Right lobe of liver (tissue), 6 donors: ENCODE data around the gene COL16A1. TPM values are rescaled to one million over a fixed set of nuclear protein-coding genes. Genes with fewer than 3 reads are reported as not detected.

Experiments
- ATAC-seq, 4 donors: fragments of 200-7000 bp; cut with Tn5 transposase; one replicate each; pipeline ENCODE4 v1.9.1; 2020; ENCODE audit warnings: mild to moderate bottlenecking in 4 of 4, moderate library complexity in 4 of 4
- DNase-seq, 3 donors: peaks; one replicate each; pipeline ENCODE4 v3.0.0-alpha.2; 2020
- H3K27ac ChIP-seq, 3 donors: fragments of 200-600 bp; one replicate each; pipeline ENCODE4 v1.8.0; 2022
- H3K27me3 ChIP-seq, 2 donors: fragments of 200-600 bp; one replicate each; pipeline ENCODE4 v1.8.0; 2022
- H3K36me3 ChIP-seq, 4 donors: fragments of 200-600 bp; sonication (generic) in 1 of 4; one replicate each; pipeline versions ENCODE4 v1.5.1 to v1.8.0; 2017 to 2022; ENCODE audit warnings: control low read depth in 1 of 4
- H3K4me1 ChIP-seq, 4 donors: fragments of 200-600 bp; sonication (generic) in 1 of 4; one replicate each; pipeline versions ENCODE4 v1.5.1 to v1.8.0; 2017 to 2022; ENCODE audit warnings: control low read depth in 1 of 4
- H3K4me3 ChIP-seq, 3 donors: fragments of 200-600 bp; one replicate each; pipeline ENCODE4 v1.8.0; 2022
- H3K9me3 ChIP-seq, 4 donors: fragments of 200-600 bp; sonication (generic) in 1 of 4; one replicate each; pipeline versions ENCODE4 v1.5.1 to v1.8.0; 2017 to 2022; ENCODE audit warnings: control low read depth in 1 of 4
- CTCF ChIP-seq, 4 donors: fragments of 200-600 bp in 3 of 4; fragments of 450-650 bp in 1 of 4; IDR thresholded peaks; one replicate each; pipeline versions ENCODE4 v1.5.1 to v1.8.0; 2016 to 2022; ENCODE audit warnings: antibody characterized with exemption in 4 of 4, mild to moderate bottlenecking in 2 of 4
- POLR2A ChIP-seq: fragments of 450-650 bp; IDR thresholded peaks from one replicate; pipeline ENCODE4 v1.6.1; 2017; ENCODE audit warnings: antibody characterized with exemption, mild to moderate bottlenecking
- WGBS: methylation state at CpG from one replicate; pipeline ENCODE4 v1.1.6; 2018; ENCODE audit warnings: low coverage, low lambda C conversion rate; ENCODE audit not compliant: insufficient coverage; ENCODE audit errors: missing lambda C conversion rate; 5-methylcytosine and 5-hydroxymethylcytosine counted together
- intact Hi-C, 2 donors: fragments of 100-400 bp; cut with DNase I; formaldehyde crosslinking; loops; one replicate each; pipeline versions ENCODE4 v1.11.2 to v1.14.1; 2022
- total RNA-seq, 6 experiments: library from RNA; depleted of rRNA in 2 of 6; stranded (reverse); fragments of >200 nt in 2 of 6; fragmentation: NEBNext Ultra II Directional in 3 of 6; extraction: Animal tissue kit (Norgen Biotek cat#: 25700) in 3 of 6; gene quantifications; one replicate each; pipeline versions ENCODE4 v1.1.0 to v1.2.4, GENCODE V29; 2016 to 2023
- donor health status: DM: no; HTN: yes; CAD: no.
- donor health status: DM: no; HTN: no; CAD: no.
- donor health status: DM: no; HTN: no; CAD: no.
- donor health status: DM: no; HTN: yes; CAD: no.
- donor health status: DM: no; HTN: yes; CAD: no.

Gene COL16A1
- total RNA-seq, 6 experiments from 2014 or later: 0.73 to 3.5 (median 1.9) TPM

DNA sequence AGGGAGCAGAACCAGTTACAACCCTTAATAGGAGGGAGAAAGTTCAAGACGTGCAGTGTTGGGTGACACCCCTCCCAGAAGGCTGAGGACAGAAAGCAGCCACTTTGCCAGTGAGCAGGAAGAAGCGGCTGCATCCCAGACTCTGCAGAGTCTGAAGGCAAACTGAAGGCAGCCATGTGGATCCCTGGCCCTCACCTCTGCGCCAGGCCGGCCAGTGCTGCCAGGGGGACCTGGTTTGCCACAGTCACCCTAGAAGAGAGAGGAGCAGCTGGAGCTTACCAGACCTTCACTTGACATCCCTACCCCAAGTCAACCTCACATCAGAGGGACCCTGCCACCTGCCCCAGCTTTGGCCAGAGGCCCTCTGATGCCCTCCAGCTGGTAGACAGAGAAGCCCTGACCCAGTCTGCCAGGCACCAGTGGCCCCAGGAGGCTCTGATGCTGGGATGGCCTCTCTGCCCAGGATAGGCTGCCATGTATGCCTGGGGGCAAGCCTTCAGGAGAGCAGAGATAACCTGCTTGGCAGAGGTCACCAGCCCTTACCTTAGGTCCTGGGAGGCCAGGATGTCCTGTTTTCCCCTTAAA is 42.9 kb downstream of the COL16A1 start:
- TF ChIP-seq CTCF (IDR thresholded peaks at IDR 0.05) (no peak), POLR2A (no peak)
- H3K27ac ChIP-seq: no peak overlapping the region
- H3K9me3 ChIP-seq: no peaks in the 10 kb centered on the region
- intact Hi-C loops: loop anchor here (2.0 to 10.0 kb wide), 3 partner anchors 54 to 131 kb away; no protein-coding TSS in a partner anchor
- 80% methylated on average over 1 of the region's 4 CpGs for WGBS
- no peaks in the 10 kb centered on the region for H3K27me3 ChIP-seq
- H3K4me3 ChIP-seq: no peak overlapping the region
- no peak for DNase-seq
- no peaks in the 10 kb centered on the region for H3K4me1 ChIP-seq
- H3K36me3 ChIP-seq: no peaks in the 10 kb centered on the region
- ATAC-seq: no peak

- DNase-seq (no peak), ATAC-seq (no peak)
- WGBS: 57% methylated on average over 1 of the region's 3 CpGs
- Histone ChIP-seq H3K27me3 (no peaks in the 10 kb centered on the region), H3K36me3 (no peaks in the 10 kb centered on the region), H3K4me1 (no peaks in the 10 kb centered on the region), H3K4me3 (no peak overlapping the region), H3K9me3 (no peaks in the 10 kb centered on the region), H3K27ac (no peak overlapping the region)
- TF ChIP-seq POLR2A: no peak
- intact Hi-C loops: loop anchor here (2.0 to 10.0 kb wide), 3 partner anchors 55 to 132 kb away; no protein-coding TSS in a partner anchor
These were observed 43.9 kb downstream of the COL16A1 start for GRCh38 chr1:31659889-31660288.

DNA sequence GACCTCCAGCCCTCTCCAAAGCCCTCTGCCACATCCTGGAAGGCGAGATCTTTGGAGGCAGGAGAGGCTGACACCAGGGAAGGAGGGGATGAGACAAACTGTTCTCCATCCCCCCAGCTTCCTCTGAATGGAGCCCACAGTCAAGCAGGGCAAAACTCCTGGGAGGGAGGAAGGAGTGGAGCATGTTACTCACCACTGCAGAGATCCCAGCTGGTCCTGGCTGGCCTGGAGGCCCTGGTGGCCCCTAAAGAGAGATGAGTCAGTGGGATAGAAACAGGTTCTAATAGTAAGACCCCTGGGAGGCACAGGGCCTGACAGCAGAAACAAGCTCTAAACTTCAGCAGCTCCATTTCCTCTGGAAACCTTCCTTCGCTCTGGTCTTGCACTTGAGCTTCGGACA is 45.1 kb downstream of the COL16A1 start:
- Histone ChIP-seq H3K4me3 (no peak overlapping the region), H3K36me3 (no peaks in the 10 kb centered on the region), H3K27ac (no peak overlapping the region), H3K4me1 (no peaks in the 10 kb centered on the region), H3K27me3 (no peaks in the 10 kb centered on the region), H3K9me3 (no peaks in the 10 kb centered on the region)
- TF ChIP-seq CTCF (IDR thresholded peaks at IDR 0.05) (no peak), POLR2A (no peak)
- no CpG with 5 or more reads among the region's 3 CpGs for WGBS
- no peak for ATAC-seq
- DNase-seq: no peak
- intact Hi-C loops: no loop called here

DNA sequence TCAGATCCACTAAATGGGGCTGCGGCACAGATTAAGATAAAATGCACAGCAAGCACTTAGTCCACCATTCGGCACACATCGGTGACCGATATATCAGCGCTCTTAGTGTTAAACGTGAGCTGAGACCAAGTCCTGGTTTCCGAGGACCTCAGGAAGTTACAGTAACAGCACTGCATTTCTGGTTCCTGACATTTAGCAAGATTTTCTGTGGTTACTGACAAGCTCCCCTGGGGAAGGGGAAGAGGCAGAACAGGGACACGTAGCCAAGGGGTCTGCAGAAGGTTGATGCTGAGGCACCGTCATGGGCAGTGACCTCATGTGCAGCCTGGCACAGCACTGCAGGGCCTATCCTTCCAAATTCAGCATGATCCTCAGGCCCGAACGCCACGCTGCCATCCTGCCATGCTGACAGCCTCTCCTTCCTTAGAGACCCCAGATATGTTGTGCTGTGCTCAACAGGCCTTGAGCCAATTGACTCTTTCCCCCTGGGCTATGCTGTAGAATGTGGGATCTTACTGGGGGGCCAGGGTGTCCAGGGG is 45.8 kb downstream of the COL16A1 start:
- H3K27me3 ChIP-seq: no peaks in the 10 kb centered on the region
- H3K9me3 ChIP-seq: no peaks in the 10 kb centered on the region
- no peak for DNase-seq
- ATAC-seq: no peak
- H3K4me3 ChIP-seq: no peak overlapping the region
- WGBS: 77% methylated on average over 9 of the region's 12 CpGs
- no peak overlapping the region for H3K27ac ChIP-seq
- TF ChIP-seq POLR2A: no peak
- no peak for TF ChIP-seq CTCF (IDR thresholded peaks at IDR 0.05)
- H3K36me3 ChIP-seq: no peaks in the 10 kb centered on the region
- intact Hi-C loops: no loop called here
- H3K4me1 ChIP-seq: no peaks in the 10 kb centered on the region

DNA sequence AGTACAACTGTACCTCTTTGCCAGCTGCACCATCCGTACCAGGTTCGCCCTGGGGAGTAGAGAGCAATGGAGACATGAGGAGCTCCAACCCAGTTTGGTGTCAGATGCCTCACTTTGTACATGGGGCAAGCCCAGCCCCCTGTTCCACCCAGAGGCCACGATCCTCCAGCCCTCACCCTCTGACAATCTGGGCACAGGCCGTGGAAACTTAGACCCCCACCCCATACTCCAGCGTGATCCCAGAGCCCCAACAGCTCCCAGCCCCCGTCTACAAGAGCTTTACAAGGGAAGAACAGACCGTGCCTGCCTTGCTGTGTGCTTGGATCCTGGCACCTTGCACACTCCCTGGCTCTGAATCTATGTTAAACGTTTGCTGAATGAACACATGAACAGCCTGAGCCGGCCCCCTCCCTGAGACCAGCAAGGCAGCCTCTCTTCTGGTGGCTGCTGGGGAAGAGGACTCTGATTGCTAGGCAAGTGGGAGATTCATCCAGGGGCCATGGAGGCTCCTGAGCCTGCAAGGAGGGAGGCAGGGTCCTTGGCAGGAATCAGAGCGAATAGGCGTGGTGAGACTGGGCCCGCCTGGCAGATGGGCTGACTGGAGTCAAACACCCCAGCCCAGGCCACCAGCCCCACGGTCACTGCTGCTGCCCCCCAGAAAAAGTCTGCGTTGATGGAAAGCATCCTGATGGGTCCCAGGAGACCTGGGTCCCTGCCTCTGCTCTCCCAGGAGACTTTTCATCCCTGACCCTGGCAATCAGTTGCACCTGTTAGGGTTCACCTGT is 46.6 kb downstream of the COL16A1 start:
- intact Hi-C loops: no loop called here
- DNase-seq (no peak), ATAC-seq (no peak)
- Histone ChIP-seq H3K27me3 (no peaks in the 10 kb centered on the region), H3K9me3 (no peaks in the 10 kb centered on the region), H3K36me3 (no peaks in the 10 kb centered on the region), H3K4me3 (no peak overlapping the region), H3K4me1 (no peaks in the 10 kb centered on the region), H3K27ac (no peak overlapping the region)
- no peak for TF ChIP-seq CTCF (IDR thresholded peaks at IDR 0.05)
- no peak for TF ChIP-seq POLR2A
- WGBS: 78% methylated on average over 7 of the region's 14 CpGs
